Smooth muscle cell (in vitro differentiated cells): Measurements from ENCODE around the gene MLLT10. TPM values are rescaled to one million over a fixed set of nuclear protein-coding genes. Genes with fewer than 3 reads are reported as not detected.

Source experiments
- DNase-seq: peaks from one replicate; lab custom pipeline; 2025; ENCODE audit not compliant: unreplicated experiment; lab: John Stamatoyannopoulos, UW
- H2AFZ ChIP-seq: fragments of 200-600 bp; sonication (generic); 2 replicates; pipeline ENCODE4 v1.6.0; 2016; ENCODE audit warnings: antibody characterized with exemption, low read depth, mild to moderate bottlenecking
- H3F3A ChIP-seq: fragments of 200-600 bp; sonication (generic); 2 replicates; pipeline ENCODE4 v1.6.0; 2017; ENCODE audit warnings: antibody characterized with exemption, low read depth
- H3K27ac ChIP-seq: fragments of 200-600 bp; sonication (generic); 2 replicates; pipeline ENCODE4 v1.5.1; 2016; ENCODE audit warnings: low read depth, mild to moderate bottlenecking
- H3K27me3 ChIP-seq: fragments of 200-600 bp; sonication (generic); 2 replicates; pipeline ENCODE4 v1.6.1; 2016; ENCODE audit warnings: low read depth, mild to moderate bottlenecking
- H3K36me3 ChIP-seq: fragments of 200-600 bp; sonication (generic); 2 replicates; pipeline ENCODE4 v1.5.1; 2016; ENCODE audit warnings: low read depth
- H3K4me1 ChIP-seq: fragments of 200-600 bp; sonication (generic); 2 replicates; pipeline ENCODE4 v1.5.1; 2016; ENCODE audit warnings: low read depth
- H3K4me2 ChIP-seq: fragments of 200-600 bp; sonication (generic); 2 replicates; pipeline ENCODE4 v1.6.0; 2016; ENCODE audit warnings: mild to moderate bottlenecking
- H3K4me3 ChIP-seq: fragments of 200-600 bp; sonication (generic); 2 replicates; pipeline ENCODE4 v1.5.1; 2016; ENCODE audit warnings: mild to moderate bottlenecking
- H3K79me2 ChIP-seq: fragments of 200-600 bp; sonication (generic); 2 replicates; pipeline ENCODE4 v1.6.0; 2016; ENCODE audit warnings: low read depth, mild to moderate bottlenecking
- H3K9ac ChIP-seq: fragments of 200-600 bp; sonication (generic); 2 replicates; pipeline ENCODE4 v1.6.0; 2016; ENCODE audit warnings: low read depth
- H3K9me3 ChIP-seq: fragments of 200-600 bp; sonication (generic); replicated peaks from 2 replicates; pipeline ENCODE4 v1.5.1; 2016; ENCODE audit warnings: low read depth
- H4K20me1 ChIP-seq: fragments of 200-600 bp; sonication (generic); 2 replicates; pipeline ENCODE4 v1.6.0; 2016; ENCODE audit warnings: low read depth
- WGBS: methylation state at CpG from one replicate; pipeline ENCODE4 v1.1.7; 2016; ENCODE audit warnings: low lambda C conversion rate; 5-methylcytosine and 5-hydroxymethylcytosine counted together
- polyA plus RNA-seq: library from polyadenylated mRNA; unstranded; fragments of >200 nt; fragmentation: Nextera tagmentation; extraction: Ambion mirVana; gene quantifications from 2 replicates; pipeline ENCODE4 v1.2.1, GENCODE V29; 2016
- total RNA-seq: library from RNA; depleted of rRNA; stranded (reverse); fragments of >200 nt; gene quantifications from 2 replicates; pipeline ENCODE4 v1.2.3, GENCODE V29; 2014
- TF ChIP-seq, protein P1 (sequence below): fragments of 200-600 bp; sonication (generic); IDR thresholded peaks from 2 replicates; pipeline ENCODE4 v1.5.1; 2017; ENCODE audit warnings: borderline replicate concordance, mild to moderate bottlenecking, antibody characterized with exemption; ENCODE audit not compliant: insufficient read depth, poor library complexity, severe bottlenecking

MLLT10 gene
- total and polyA plus RNA-seq, 2 experiments from 2014 or later: 6.8 to 43.6 TPM

DNA sequence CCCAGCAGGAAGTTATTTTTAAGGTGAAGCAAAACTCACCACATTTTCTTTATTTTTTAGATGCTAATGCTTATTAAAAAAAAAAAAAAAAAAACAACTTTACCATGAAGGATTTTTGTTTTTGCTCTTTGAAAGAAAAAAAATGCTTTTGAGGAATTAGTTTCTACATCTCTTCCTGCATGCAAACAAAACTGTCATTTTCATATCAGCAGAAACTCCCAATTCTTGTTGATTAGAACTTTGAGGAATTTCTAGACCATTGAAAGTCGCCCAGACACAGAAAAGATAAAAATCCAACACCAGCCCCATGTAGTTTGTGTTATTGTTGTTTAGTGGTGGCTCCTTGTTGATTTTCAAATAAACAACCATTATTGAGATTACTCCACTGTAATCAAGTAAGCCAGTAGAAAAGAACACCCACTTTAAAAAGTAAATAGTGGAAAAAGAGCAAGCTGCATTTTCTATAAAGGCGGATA lies 22.9 kb upstream of the MLLT10 start:
- Histone ChIP-seq H3K4me3 (peak overlapping the region; percentile 61), H3K9ac (peak overlapping the region; percentile 84), H3K9me3 (no peaks in the 10 kb centered on the region), H3K27ac (peak overlapping the region; percentile 84), H3K36me3 (no peaks in the 10 kb centered on the region), H3K27me3 (no peaks in the 10 kb centered on the region), H3F3A (peaks cover 16% of the 10 kb centered on the region), H2AFZ (peak overlapping the region; percentile 73), H3K4me1 (peaks cover 81% of the 10 kb centered on the region), H3K4me2 (peak overlapping the region; percentile 98), H3K79me2 (peaks cover 74% of the 10 kb centered on the region), H4K20me1 (no peaks in the 10 kb centered on the region)
- WGBS: 44% methylated on average over 2 of the region's 2 CpGs
- no peak for DNase-seq
- TF ChIP-seq, protein P1, sequence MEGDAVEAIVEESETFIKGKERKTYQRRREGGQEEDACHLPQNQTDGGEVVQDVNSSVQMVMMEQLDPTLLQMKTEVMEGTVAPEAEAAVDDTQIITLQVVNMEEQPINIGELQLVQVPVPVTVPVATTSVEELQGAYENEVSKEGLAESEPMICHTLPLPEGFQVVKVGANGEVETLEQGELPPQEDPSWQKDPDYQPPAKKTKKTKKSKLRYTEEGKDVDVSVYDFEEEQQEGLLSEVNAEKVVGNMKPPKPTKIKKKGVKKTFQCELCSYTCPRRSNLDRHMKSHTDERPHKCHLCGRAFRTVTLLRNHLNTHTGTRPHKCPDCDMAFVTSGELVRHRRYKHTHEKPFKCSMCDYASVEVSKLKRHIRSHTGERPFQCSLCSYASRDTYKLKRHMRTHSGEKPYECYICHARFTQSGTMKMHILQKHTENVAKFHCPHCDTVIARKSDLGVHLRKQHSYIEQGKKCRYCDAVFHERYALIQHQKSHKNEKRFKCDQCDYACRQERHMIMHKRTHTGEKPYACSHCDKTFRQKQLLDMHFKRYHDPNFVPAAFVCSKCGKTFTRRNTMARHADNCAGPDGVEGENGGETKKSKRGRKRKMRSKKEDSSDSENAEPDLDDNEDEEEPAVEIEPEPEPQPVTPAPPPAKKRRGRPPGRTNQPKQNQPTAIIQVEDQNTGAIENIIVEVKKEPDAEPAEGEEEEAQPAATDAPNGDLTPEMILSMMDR: no peak

DNA sequence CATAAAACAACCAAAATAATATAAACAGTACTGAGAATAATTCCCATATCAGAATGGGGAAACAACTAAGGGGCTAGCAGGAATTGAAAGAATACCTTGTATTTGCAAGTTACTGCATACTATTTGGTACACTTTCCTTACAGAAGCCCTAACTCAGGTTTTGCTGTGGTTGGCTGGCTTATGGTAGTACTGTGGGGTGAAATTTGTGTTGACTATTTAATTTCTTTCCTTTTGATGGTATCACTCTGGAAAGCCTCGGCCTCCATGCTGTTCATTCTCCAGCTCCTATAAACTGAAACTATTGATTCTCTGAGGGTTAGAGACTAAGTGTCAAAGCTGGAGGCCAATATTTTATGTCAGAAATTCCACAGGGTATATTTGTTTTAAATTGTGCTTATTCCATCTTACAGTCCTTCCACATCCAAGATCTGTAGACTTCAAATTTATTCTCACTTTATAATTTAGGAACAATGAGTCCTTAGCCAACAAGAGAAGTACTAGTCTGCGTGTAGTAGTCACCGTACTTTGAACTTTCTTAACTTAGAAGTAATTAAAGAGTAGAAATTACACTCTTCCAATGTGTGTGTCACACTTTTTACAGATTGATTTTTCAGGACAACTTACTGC lies 22.0 kb upstream of the MLLT10 start:
- Histone ChIP-seq H3K79me2 (peaks cover 79% of the 10 kb centered on the region), H3K4me3 (peak overlapping the region; percentile 61), H3K27me3 (no peaks in the 10 kb centered on the region), H3K9me3 (no peaks in the 10 kb centered on the region), H3K4me2 (peak overlapping the region; percentile 98), H3K4me1 (peaks cover 72% of the 10 kb centered on the region), H3F3A (peaks cover 16% of the 10 kb centered on the region), H2AFZ (peak overlapping the region; percentile 73), H3K27ac (peak overlapping the region; percentile 84), H3K36me3 (no peaks in the 10 kb centered on the region), H4K20me1 (no peaks in the 10 kb centered on the region), H3K9ac (peak overlapping the region; percentile 84)
- no peak for DNase-seq
- TF ChIP-seq, protein P1: no peak
- WGBS: 57% methylated on average over 3 of the region's 3 CpGs

DNA sequence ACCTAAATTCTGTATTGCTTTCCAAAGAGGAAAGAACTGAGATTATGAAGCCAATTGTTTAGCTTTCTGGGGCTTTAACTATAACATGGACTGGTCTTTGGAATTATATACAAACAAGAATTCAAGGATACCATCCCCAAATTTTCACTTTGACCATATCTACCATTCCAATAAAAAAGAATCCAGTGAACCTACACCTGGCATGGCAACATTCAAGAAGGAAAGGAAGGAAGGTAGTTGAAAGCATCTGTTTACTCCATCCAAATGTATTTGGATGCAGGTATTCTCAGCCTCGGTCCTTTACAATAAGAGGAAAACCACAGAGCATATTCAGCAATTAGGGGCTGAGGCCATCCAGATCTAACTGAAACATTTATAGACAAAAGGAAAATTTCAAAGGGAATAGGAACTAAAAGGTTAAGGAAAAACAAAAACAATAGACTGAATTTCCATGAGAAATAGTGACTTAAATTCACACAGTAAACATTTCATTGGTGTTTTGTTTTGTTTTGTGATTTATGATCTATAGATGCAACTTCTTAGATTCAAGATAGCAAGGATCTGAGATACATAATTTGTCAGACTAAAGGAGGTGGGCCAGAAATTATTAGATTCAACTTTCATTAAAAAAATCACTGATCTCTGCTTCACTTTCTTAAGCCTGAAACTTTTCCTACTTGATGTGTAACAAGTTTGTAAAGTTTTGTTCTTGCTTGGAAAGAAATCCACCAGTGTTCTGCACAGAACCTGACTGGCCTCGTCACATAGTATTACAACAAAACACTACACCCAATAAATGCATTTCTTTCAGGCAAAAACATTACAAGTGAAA lies 21.2 kb upstream of the MLLT10 start:
- peak overlapping the region; percentile 98 for H3K4me2 ChIP-seq
- TF ChIP-seq, protein P1: no peak
- peaks cover 84% of the 10 kb centered on the region for H3K79me2 ChIP-seq

More for the DNA sequence above, 21.2 kb upstream of the MLLT10 start:
- Histone ChIP-seq H3K36me3 (no peaks in the 10 kb centered on the region), H3K9me3 (no peaks in the 10 kb centered on the region), H3K27ac (peak overlapping the region; percentile 84), H3F3A (peaks cover 10% of the 10 kb centered on the region), H3K27me3 (no peaks in the 10 kb centered on the region), H3K9ac (peak overlapping the region; percentile 84), H3K4me3 (peak overlapping the region; percentile 61), H4K20me1 (no peaks in the 10 kb centered on the region), H2AFZ (peak overlapping the region; percentile 73), H3K4me1 (peaks cover 64% of the 10 kb centered on the region)
- 37% methylated on average over 2 of the region's 2 CpGs for WGBS
- no peak for DNase-seq
